Bronchial smooth muscle cell (primary cell): ENCODE data around the gene KCNJ18. TPM values are rescaled to one million over a fixed set of nuclear protein-coding genes. Genes with fewer than 3 reads are reported as not detected.

Source experiments
- total RNA-seq: library from RNA; depleted of rRNA; stranded (reverse); fragments of >200 nt; gene quantifications from 2 replicates; pipeline ENCODE4 v1.2.1, GENCODE V29; 2014

Gene KCNJ18
- not detected in 2 replicates for total RNA-seq

DNA sequence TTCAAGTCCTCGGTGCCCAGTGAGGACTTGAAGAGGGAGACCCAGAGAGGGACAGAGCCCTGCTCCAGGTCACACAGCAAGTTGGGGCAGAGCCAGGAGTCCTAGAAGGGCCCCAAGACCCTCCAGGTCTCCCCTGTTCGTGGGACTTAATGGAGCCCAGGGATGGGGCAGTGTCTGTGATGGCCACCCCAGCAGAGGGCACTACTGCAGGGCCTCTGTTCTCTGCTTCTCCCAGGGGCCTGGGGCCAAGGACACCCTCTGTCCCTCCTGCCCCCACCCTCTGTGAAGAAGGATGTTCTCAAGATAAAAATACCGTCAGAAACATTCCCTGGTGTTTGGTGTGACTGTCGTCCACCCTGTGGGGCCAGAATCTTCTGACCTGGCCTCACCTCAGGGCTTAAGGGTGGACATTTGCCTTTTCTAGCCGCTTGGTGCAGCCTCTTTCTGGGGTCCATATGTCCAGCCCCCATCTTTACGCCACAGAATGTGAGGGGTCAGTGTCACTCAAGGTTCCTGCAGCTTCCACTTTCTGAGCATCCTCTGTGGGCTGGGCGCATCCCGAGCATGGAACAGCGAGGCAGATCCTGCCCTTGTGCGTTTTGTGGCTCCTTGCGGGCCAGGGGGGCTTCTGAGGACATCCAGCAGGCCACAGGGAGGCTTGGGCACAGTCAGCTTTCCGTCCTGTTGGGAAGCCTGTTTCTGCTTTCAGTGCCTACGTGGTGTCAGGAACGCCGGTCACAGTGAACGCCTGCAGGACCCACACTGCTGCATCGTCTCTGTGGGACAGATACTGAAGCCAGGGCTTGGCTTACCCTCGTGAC, at the start of gene KCNJ18:
KCNJ18 (plus strand) TSS at position 641 of the 821 bp plus-strand sequence. CDS start 10,264 bp downstream, outside the sequence.

